Measurements from ENCODE around the gene SHPK.
A peak's percentile ranks its signal among the peaks of the same experiment; 100 is the strongest.

SHPK gene

GRCh38 chr17:3613124-3613523 lies 22.9 kb downstream of the SHPK start (continued):
- TF ChIP-seq INSM2 (tag by site-specific recombination; IDR thresholded peaks at IDR 0.05) = no peak
- TF ChIP-seq ZNF776 (tag by site-specific recombination; IDR thresholded peaks at IDR 0.05; ENCODE audit: borderline replicate concordance) = no peak
- TF ChIP-seq ZNF791 (tag by site-specific recombination; IDR thresholded peaks at IDR 0.05) = no peak
- TF ChIP-seq ZNF184 (tag by site-specific recombination; IDR thresholded peaks at IDR 0.05) = no peak
- no peak for TF ChIP-seq ZNF513 (tag by site-specific recombination; IDR thresholded peaks at IDR 0.05)
- TF ChIP-seq ZNF529 (tag by site-specific recombination; IDR thresholded peaks at IDR 0.05; ENCODE audit: insufficient replicate concordance) = no peak
- TF ChIP-seq ZBTB48 (tag by site-specific recombination; IDR thresholded peaks at IDR 0.05) = no peak

GRCh38 chr17:3610523-3610922 lies 25.5 kb downstream of the SHPK start:
- H3K4me3 ChIP-seq (ENCODE audit: low read depth, low read length) = no peak overlapping the region
- TF ChIP-seq FEZF1 (tag by site-specific recombination; IDR thresholded peaks at IDR 0.05) (no peak), REST (tag by site-specific recombination; IDR thresholded peaks at IDR 0.05) (peak; percentile 55; the same call in 1 of the 2 replicates), ZNF354C (tag by site-specific recombination; IDR thresholded peaks at IDR 0.05; ENCODE audit: borderline replicate concordance, low read depth) (no peak)
- peaks cover 39 to 84% of the 10 kb centered on the region in 2 experiments for H3K36me3 ChIP-seq (ENCODE audit: control insufficient read depth in 2 of 2, insufficient read depth in 1 of 2, low read length in 2 of 2)
- no peaks in the 10 kb centered on the region for H3K4me1 ChIP-seq (ENCODE audit: control insufficient read depth, insufficient read depth, low read length)
- CTCF ChIA-PET = interaction anchor here (0.9 kb wide), 1 partner anchor 9 kb away, joined by 3 read pairs; no protein-coding TSS in a partner anchor
- POLR2A ChIA-PET = interaction anchor here (1.0 kb wide), 1 partner anchor 39 kb away, joined by 3 read pairs; no protein-coding TSS in a partner anchor
- H3K9me3 ChIP-seq (ENCODE audit: control insufficient read depth, insufficient read depth, low read depth, low read length) = no peaks in the 10 kb centered on the region
- no peak overlapping the region for H3K27ac ChIP-seq (ENCODE audit: extremely low read depth, low read depth, low read length)

- Histone ChIP-seq H3K4me3 (ENCODE audit: low read depth, low read length) (no peak overlapping the region), H3K4me1 (ENCODE audit: control insufficient read depth, insufficient read depth, low read length) (no peaks in the 10 kb centered on the region), H3K9me3 (ENCODE audit: control insufficient read depth, insufficient read depth, low read depth, low read length) (no peaks in the 10 kb centered on the region), H3K36me3 (ENCODE audit: control insufficient read depth in 2 of 2, insufficient read depth in 1 of 2, low read length in 2 of 2) (peaks cover 39 to 83% of the 10 kb centered on the region in 2 experiments), H3K27ac (ENCODE audit: extremely low read depth, low read depth, low read length) (0 out of 2 replicates have a peak overlapping the region, but pooled peaks have one; percentile 4)
- POLR2A ChIA-PET = no interaction called here
- TF ChIP-seq ZBTB8A (tag by site-specific recombination; IDR thresholded peaks at IDR 0.05) (no peak), ZNF776 (tag by site-specific recombination; IDR thresholded peaks at IDR 0.05; ENCODE audit: borderline replicate concordance) (no peak), KLF8 (tag by site-specific recombination; IDR thresholded peaks at IDR 0.05) (no peak), ZNF701 (tag by site-specific recombination; IDR thresholded peaks at IDR 0.05) (no peak), ZNF544 (tag by site-specific recombination; IDR thresholded peaks at IDR 0.05) (no peak), ATF2 (tag by site-specific recombination; IDR thresholded peaks at IDR 0.05; ENCODE audit: low read depth) (no peak), INSM2 (tag by site-specific recombination; IDR thresholded peaks at IDR 0.05) (no peak), ZSCAN16 (tag by site-specific recombination; IDR thresholded peaks at IDR 0.05) (no peak), MYNN (tag by site-specific recombination; IDR thresholded peaks at IDR 0.05; ENCODE audit: borderline replicate concordance) (no peak), ZBTB6 (tag by site-specific recombination; IDR thresholded peaks at IDR 0.05) (no peak)
- CTCF ChIA-PET = interaction anchor here (0.6 to 0.7 kb wide), 2 partner anchors 10 to 605 kb away, joined by 3 read pairs; no protein-coding TSS in a partner anchor
Measured at GRCh38 chr17:3609689-3610088, 26.4 kb downstream of the SHPK start.

Data from HEK293 (cell line).